C4-2B (cell line): Measurements from ENCODE around the gene ABHD17C.
A peak's percentile ranks its signal among the peaks of the same experiment; 100 is the strongest.

Experiments used
- H3K27ac ChIP-seq: fragments of 450-650 bp; 2 replicates; pipeline ENCODE4 v1.5.1; 2017
- ZFX ChIP-seq: fragments of 450-650 bp; IDR thresholded peaks from 2 replicates; pipeline ENCODE4 v1.6.1; 2017
- TF ChIP-seq, protein P1 (sequence below): fragments of 450-650 bp; conservative IDR thresholded peaks from 2 replicates; pipeline ENCODE4 v1.5.1; 2017; ENCODE audit warnings: mild to moderate bottlenecking

ABHD17C gene

DNA sequence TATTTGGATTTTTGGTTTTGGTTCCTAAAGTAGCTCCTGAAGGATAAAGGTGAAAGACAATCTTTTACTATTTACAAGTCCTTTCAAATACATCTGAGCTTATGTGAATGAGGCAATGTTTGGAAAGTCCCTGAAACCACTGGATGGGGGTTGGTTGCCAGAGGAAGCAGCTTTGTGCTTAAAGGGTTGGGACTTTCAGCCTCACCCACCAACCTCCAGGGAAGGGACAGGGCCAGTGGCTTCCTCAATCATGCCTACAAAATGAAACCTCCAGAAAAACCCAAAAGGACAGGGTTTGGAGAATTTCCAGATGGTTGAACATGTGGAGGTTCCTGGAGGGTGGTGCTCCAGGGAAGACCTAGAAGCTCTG, 20.9 kb upstream of the ABHD17C start:
- H3K27ac ChIP-seq = no peak overlapping the region
- TF ChIP-seq, protein P1, sequence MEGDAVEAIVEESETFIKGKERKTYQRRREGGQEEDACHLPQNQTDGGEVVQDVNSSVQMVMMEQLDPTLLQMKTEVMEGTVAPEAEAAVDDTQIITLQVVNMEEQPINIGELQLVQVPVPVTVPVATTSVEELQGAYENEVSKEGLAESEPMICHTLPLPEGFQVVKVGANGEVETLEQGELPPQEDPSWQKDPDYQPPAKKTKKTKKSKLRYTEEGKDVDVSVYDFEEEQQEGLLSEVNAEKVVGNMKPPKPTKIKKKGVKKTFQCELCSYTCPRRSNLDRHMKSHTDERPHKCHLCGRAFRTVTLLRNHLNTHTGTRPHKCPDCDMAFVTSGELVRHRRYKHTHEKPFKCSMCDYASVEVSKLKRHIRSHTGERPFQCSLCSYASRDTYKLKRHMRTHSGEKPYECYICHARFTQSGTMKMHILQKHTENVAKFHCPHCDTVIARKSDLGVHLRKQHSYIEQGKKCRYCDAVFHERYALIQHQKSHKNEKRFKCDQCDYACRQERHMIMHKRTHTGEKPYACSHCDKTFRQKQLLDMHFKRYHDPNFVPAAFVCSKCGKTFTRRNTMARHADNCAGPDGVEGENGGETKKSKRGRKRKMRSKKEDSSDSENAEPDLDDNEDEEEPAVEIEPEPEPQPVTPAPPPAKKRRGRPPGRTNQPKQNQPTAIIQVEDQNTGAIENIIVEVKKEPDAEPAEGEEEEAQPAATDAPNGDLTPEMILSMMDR = no peak

DNA sequence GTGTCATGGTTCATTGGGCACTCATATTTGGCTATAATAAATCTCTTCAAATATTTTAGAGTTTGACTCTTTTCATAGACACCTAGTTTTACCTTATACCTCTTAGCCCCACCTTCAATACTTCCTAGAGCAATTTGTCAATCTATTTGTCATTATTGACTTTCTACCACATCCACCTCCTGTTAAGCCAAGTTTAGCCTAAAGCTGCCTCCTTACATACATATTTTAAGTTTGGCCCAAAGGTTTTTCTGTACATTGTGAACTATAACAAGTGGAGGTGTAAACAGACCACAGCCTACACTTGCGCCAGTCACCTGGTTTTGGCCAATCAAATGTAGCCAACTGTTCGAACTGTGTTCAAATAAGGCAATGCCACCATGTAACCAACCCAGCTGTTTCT, 18.1 kb upstream of the ABHD17C start:
- TF ChIP-seq, protein P1 = no peak
- no peak for TF ChIP-seq ZFX
- H3K27ac ChIP-seq = no peak overlapping the region

- H3K27ac ChIP-seq = peak overlapping the region; percentile 68
- TF ChIP-seq, protein P1 = no peak
- TF ChIP-seq ZFX = no peak
Observed at GRCh38 chr15:80679167-80679803, 15.8 kb upstream of the ABHD17C start.

- TF ChIP-seq, protein P1 = no peak
- TF ChIP-seq ZFX = no peak
- peak overlapping the region; percentile 68; the same call in 1 of the 2 replicates for H3K27ac ChIP-seq
Observed at GRCh38 chr15:80679804-80680175, 15.3 kb upstream of the ABHD17C start.

DNA sequence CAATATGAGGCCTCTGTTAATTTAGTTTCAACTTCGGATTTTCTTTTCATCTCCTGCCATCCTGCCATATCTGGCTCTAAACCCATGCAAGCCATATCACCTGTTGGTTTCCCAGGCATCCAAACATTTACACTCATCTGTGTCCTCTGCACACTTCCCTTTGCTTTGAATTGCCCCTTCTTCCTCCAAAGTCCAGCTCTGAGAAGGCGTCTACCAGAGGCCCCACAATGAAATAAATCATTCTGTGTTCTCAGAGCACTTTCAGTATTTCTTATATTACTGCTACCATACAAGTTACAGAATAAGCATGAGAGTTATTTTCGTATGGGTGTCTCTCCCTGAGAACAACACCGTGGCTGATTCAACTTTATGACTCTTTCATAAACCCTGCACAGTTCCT, 12.9 kb upstream of the ABHD17C start:
- H3K27ac ChIP-seq = no peak overlapping the region
- TF ChIP-seq ZFX = no peak
- TF ChIP-seq, protein P1 = no peak

- no peak for TF ChIP-seq ZFX
- TF ChIP-seq, protein P1 = no peak
- H3K27ac ChIP-seq = no peak overlapping the region
Observed at GRCh38 chr15:80684697-80685096, 10.4 kb upstream of the ABHD17C start.

- TF ChIP-seq, protein P1 = no peak
- TF ChIP-seq ZFX = no peak
- H3K27ac ChIP-seq = no peak overlapping the region
Observed at GRCh38 chr15:80685628-80686027, 9.5 kb upstream of the ABHD17C start.
